ENCODE measurements around the gene HTRA1.

Gene HTRA1

DNA sequence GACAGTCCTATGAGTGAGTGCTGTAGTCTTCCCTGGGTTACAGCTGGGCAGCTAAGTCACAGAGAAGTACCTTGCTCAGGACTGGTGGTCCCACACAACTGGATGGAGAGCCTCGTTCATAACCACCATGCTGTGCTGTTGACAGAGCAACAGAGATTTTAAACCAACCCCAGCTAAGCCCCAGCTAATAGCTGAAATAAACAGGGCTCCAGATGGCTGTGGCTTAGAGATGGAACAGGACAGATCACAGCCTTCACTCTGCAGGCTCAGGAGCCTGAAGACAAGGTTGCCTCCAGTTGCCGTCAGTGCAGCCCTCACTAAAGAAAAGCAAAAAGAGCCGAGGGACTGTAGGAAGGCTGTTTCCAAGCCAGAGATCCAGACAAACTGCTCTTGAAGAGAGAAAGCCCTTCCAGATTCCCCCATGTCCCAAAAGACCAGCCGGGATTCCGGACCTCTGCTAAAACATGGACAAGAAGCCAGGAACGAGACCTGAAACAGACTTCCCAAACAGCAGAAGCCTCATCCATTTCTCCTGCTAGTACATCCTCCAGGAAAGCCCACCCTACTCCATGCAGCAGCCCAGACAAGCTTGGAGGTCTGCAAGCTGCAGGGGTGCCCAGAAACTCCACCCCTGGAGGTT is 4.2 kb downstream of the HTRA1 start:
- Histone ChIP-seq H3K9ac (ENCODE audit: low read length) (no peak overlapping the region), H3K27me3 (ENCODE audit: control insufficient read depth, insufficient read depth, low read length) (peaks cover 43% of the 10 kb centered on the region), H3K27ac (ENCODE audit: low read length) (no peak overlapping the region), H3K36me3 (ENCODE audit: control insufficient read depth, low read depth, low read length) (no peaks in the 10 kb centered on the region), H3K9me3 (ENCODE audit: control insufficient read depth, low read depth, low read length) (no peaks in the 10 kb centered on the region), H3K4me1 (ENCODE audit: control insufficient read depth, low read depth, low read length) (peaks cover 5% of the 10 kb centered on the region), H3K4me3 (ENCODE audit: low read length) (no peak overlapping the region)

DNA sequence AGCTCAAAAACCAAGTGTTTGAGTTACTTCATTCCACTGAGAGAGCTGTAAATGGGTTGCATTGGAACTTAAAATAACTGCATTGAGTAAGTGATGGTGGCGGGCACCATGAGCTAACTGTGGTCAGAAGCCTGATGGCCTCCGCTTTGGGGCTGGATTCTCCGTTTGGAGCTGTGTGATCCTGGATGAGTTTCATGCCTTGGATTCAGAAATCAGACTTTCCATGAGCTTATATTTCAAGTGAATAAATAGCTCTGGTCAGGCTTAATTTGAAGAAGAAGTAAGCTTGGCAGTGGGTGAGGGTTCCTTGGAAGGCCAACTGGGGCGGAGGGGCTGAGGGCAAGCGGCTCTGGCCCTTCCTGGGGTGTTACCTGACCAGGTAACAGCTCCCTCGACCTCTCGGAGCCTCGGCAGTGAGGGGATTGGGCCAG is 5.6 kb downstream of the HTRA1 start:
- Histone ChIP-seq H3K36me3 (ENCODE audit: control insufficient read depth, low read depth, low read length) (no peaks in the 10 kb centered on the region), H3K27me3 (ENCODE audit: control insufficient read depth, insufficient read depth, low read length) (peaks cover 34% of the 10 kb centered on the region), H3K4me1 (ENCODE audit: control insufficient read depth, low read depth, low read length) (peaks cover 5% of the 10 kb centered on the region)

DNA sequence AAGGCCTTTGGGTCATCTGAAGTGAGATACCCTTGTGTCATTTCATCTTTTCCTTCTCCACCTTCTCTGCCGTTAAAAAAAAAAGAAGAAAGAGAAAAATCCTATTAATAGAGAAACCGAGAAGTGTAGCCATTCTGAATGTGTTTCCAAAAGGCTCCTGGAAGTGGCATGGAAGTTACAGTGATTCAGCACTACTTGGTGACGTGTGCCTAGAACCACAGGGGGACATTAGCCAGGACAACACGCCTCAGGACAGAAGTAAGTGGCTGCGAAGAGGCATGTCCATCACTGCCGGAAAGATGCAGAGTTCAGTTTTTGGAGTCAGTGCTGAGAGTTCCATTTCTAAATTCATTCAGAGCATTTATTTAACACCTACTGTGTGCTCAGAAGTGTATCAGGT is 6.3 kb downstream of the HTRA1 start:
- H3K27ac ChIP-seq (ENCODE audit: low read length), result no peak overlapping the region
- H3K4me1 ChIP-seq (ENCODE audit: control insufficient read depth, low read depth, low read length), result peaks cover 5% of the 10 kb centered on the region
- H3K36me3 ChIP-seq (ENCODE audit: control insufficient read depth, low read depth, low read length), result no peaks in the 10 kb centered on the region
- H3K27me3 ChIP-seq (ENCODE audit: control insufficient read depth, insufficient read depth, low read length), result peaks cover 27% of the 10 kb centered on the region
- no peak overlapping the region for H3K9ac ChIP-seq (ENCODE audit: low read length)
- H3K9me3 ChIP-seq (ENCODE audit: control insufficient read depth, low read depth, low read length), result no peaks in the 10 kb centered on the region
- no peak overlapping the region for H3K4me3 ChIP-seq (ENCODE audit: low read length)

More for the DNA sequence above, 5.6 kb downstream of the HTRA1 start:
- Histone ChIP-seq H3K9ac (ENCODE audit: low read length) (no peak overlapping the region), H3K27ac (ENCODE audit: low read length) (no peak overlapping the region), H3K9me3 (ENCODE audit: control insufficient read depth, low read depth, low read length) (no peaks in the 10 kb centered on the region), H3K4me3 (ENCODE audit: low read length) (no peak overlapping the region)

DNA sequence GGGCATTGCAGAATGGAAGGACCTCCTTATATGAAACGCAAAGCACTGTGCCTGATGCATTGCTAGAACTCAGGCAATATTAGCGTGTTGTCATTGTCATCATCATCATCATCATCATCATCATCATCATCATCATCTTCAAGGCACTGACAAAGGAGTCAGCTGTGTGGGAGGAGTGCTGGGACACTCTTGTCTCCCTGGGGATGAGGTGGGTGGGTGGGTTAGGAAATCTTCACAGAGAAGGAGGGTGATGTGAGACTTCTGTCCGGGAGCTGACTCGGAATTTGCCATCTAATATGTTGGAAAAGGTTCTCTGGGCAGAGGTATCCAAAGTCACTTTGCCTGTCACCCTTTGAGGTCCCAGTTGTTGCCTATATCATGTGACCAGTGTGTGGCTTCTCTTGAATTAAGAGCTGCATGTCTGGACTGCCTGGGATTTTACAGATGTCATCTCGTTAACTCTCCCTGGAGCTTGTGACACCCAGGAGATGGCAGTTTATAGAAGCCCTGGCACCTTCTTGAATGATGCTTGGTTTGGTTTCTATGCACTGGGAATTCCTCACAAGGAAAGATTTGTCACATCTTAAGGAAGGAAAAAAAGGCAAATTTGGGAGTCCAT is 7.1 kb downstream of the HTRA1 start:
- Histone ChIP-seq H3K36me3 (ENCODE audit: control insufficient read depth, low read depth, low read length) (no peaks in the 10 kb centered on the region), H3K27ac (ENCODE audit: low read length) (no peak overlapping the region), H3K9me3 (ENCODE audit: control insufficient read depth, low read depth, low read length) (no peaks in the 10 kb centered on the region), H3K27me3 (ENCODE audit: control insufficient read depth, insufficient read depth, low read length) (peaks cover 20% of the 10 kb centered on the region), H3K4me3 (ENCODE audit: low read length) (no peak overlapping the region), H3K9ac (ENCODE audit: low read length) (no peak overlapping the region), H3K4me1 (ENCODE audit: control insufficient read depth, low read depth, low read length) (no peaks in the 10 kb centered on the region)

DNA sequence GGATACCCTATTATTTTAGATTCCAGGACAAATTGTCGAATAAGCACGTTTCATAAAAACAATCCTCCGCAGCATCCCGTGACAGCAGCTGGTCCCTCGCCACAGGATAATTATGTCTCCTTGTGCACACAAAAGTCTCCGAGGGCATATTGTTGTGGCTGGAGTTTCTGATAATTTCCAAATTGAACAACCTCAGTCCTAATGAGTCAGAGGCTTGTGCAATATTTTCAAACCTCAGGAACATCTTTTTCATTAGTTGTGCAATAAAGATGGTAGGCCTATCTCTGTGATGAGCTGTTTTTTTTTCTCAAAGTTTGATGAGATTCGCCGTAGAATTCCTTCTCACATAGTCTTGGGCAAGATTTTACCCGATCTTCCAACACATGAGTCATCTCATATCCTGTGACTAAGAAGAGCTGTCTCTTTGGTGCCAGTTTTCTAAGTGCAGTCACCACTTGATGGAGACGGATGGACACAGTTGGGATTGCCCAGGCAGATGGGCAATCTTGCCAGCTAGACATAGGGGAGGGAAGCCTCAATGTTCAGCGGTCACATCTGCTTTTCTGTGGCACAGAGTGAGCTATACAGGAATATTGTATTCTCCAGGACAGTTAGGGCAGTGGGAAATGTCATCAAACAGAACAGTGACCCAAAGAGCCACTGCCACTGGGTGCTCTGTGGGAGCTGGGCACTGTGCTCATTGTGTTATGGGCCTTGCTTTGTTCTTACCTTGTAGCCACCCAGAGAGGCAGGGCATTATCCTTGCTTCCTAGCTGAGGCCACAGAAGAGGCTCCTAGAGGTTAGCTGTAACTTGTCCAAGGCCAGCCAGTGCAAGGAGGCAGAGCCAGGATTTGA is 7.8 kb downstream of the HTRA1 start:
- no peak overlapping the region for H3K9ac ChIP-seq (ENCODE audit: low read length)
- no peak overlapping the region for H3K27ac ChIP-seq (ENCODE audit: low read length)
- H3K4me3 ChIP-seq (ENCODE audit: low read length), result no peak overlapping the region

DNA sequence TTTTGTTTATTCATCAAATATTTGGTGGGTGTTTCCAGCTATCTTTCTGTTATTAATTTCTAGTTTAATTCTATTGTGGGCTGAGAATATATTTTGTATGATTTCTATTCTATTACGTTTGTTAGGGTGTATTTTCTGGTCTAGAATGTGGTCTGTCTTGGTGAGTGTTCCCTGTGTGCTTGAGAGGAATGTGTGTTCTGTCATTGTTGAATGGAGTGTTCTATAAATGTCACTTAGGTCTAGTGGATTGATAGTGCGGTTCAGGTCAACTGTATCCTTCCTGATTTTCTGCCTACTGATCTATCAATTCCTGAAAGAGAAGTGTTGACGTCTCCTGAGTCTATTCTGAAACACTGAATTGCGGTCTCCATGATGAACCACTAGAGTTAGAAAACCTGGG is 8.5 kb downstream of the HTRA1 start:
- H3K27ac ChIP-seq (ENCODE audit: low read length), result no peak overlapping the region
- H3K27me3 ChIP-seq (ENCODE audit: control insufficient read depth, insufficient read depth, low read length), result peaks cover 5% of the 10 kb centered on the region
- H3K9me3 ChIP-seq (ENCODE audit: control insufficient read depth, low read depth, low read length), result no peaks in the 10 kb centered on the region
- H3K4me3 ChIP-seq (ENCODE audit: low read length), result no peak overlapping the region
- peaks cover 5% of the 10 kb centered on the region for H3K4me1 ChIP-seq (ENCODE audit: control insufficient read depth, low read depth, low read length)
- H3K36me3 ChIP-seq (ENCODE audit: control insufficient read depth, low read depth, low read length), result no peaks in the 10 kb centered on the region
- H3K9ac ChIP-seq (ENCODE audit: low read length), result no peak overlapping the region

More for the DNA sequence above, 7.8 kb downstream of the HTRA1 start:
- Histone ChIP-seq H3K9me3 (ENCODE audit: control insufficient read depth, low read depth, low read length) (no peaks in the 10 kb centered on the region), H3K27me3 (ENCODE audit: control insufficient read depth, insufficient read depth, low read length) (peaks cover 12% of the 10 kb centered on the region), H3K4me1 (ENCODE audit: control insufficient read depth, low read depth, low read length) (no peaks in the 10 kb centered on the region), H3K36me3 (ENCODE audit: control insufficient read depth, low read depth, low read length) (no peaks in the 10 kb centered on the region)

DNA sequence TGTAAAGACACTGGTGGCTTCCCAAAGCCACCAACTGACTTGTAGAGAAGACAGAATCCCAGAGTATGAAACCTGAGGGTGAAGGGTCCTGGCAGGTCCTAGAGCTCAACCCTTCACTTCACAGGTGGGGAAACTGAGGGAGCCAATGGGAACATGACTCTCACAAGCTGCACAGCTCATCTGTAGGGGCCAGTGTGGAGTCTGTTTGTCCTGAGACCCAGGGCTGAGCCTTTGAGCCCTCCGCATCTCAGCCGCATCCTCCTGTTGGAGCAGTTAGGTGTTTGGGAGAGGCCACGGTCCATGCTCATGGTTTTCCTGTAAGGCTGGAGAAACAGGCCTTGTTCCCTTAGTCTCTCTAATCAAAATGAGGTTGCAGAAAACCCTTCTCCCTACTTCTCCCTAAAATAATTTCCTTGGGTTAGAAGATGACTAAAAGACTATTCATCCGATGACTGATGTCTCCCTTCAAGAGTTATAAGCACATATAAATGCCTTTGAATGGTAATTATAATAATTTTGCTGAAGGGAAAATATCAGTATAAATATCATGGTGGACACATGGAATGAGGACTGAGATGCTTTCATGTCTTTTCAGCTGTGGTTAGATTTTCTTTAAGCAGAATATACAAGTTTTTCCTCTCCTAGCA is 10.3 kb downstream of the HTRA1 start:
- Histone ChIP-seq H3K27me3 (ENCODE audit: control insufficient read depth, insufficient read depth, low read length) (no peaks in the 10 kb centered on the region), H3K4me3 (ENCODE audit: low read length) (no peak overlapping the region), H3K9me3 (ENCODE audit: control insufficient read depth, low read depth, low read length) (no peaks in the 10 kb centered on the region), H3K36me3 (ENCODE audit: control insufficient read depth, low read depth, low read length) (no peaks in the 10 kb centered on the region), H3K27ac (ENCODE audit: low read length) (no peak overlapping the region), H3K9ac (ENCODE audit: low read length) (no peak overlapping the region), H3K4me1 (ENCODE audit: control insufficient read depth, low read depth, low read length) (peaks cover 21% of the 10 kb centered on the region)

DNA sequence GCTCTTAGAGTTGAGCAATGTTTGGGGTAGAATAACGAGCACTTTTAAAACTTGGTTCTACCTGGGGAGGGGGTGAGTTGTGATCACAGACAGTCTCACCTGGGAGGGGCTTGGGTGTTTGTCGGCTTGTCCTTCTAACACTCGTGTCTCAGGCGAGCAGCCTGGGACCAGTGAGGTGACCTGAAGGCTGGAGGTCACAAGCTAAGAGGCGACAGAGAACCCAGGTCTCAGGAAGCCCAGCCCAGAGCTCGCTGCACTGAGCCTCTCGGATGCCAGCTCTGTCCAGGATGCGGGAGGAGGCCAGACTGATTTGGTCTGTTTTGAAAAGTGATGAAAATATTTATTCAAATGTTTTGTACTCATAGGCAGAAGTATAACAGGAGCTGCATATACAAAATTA is 11.8 kb downstream of the HTRA1 start:
- Histone ChIP-seq H3K4me1 (ENCODE audit: control insufficient read depth, low read depth, low read length) (peaks cover 25% of the 10 kb centered on the region), H3K27ac (ENCODE audit: low read length) (no peak overlapping the region), H3K36me3 (ENCODE audit: control insufficient read depth, low read depth, low read length) (no peaks in the 10 kb centered on the region), H3K9me3 (ENCODE audit: control insufficient read depth, low read depth, low read length) (no peaks in the 10 kb centered on the region), H3K4me3 (ENCODE audit: low read length) (no peak overlapping the region), H3K9ac (ENCODE audit: low read length) (no peak overlapping the region), H3K27me3 (ENCODE audit: control insufficient read depth, insufficient read depth, low read length) (no peaks in the 10 kb centered on the region)

DNA sequence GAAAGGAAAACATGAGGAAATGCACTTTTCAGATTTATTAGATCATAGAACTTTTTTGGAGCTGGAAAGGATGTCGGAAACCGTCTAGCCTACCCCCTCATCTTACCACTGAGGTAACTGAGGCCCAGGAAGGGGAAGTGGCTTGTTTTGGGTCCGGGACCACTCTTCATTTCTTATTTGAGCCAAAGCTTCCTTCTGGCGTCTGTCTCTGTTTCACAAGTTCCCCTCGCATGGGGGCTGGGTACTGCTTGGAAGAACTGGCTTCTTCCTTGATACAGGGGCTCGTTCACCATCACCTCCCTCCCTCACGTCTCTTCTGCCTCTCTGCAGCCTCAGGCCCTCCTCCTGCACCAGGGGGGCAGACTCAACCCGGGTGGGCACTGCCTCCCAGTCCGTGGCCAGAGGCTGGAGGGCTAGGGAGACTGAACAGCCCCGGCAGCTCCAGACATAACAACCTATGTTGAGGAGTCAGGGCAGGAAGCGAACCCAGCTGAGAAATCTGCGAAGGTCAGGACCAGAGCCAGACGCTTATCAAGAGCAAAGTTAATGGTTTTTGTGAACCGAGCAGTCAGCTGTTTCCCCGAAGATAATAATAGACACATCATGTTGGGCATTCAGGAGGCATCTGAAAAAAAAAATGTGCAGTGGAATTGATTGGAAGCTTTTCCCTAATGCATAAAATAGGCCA is 12.9 kb downstream of the HTRA1 start:
- H3K9me3 ChIP-seq (ENCODE audit: control insufficient read depth, low read depth, low read length), result no peaks in the 10 kb centered on the region
- no peaks in the 10 kb centered on the region for H3K27me3 ChIP-seq (ENCODE audit: control insufficient read depth, insufficient read depth, low read length)
- no peaks in the 10 kb centered on the region for H3K36me3 ChIP-seq (ENCODE audit: control insufficient read depth, low read depth, low read length)
- no peak overlapping the region for H3K4me3 ChIP-seq (ENCODE audit: low read length)
- H3K4me1 ChIP-seq (ENCODE audit: control insufficient read depth, low read depth, low read length), result peaks cover 33% of the 10 kb centered on the region
- H3K27ac ChIP-seq (ENCODE audit: low read length), result no peak overlapping the region
- H3K9ac ChIP-seq (ENCODE audit: low read length), result no peak overlapping the region

DNA sequence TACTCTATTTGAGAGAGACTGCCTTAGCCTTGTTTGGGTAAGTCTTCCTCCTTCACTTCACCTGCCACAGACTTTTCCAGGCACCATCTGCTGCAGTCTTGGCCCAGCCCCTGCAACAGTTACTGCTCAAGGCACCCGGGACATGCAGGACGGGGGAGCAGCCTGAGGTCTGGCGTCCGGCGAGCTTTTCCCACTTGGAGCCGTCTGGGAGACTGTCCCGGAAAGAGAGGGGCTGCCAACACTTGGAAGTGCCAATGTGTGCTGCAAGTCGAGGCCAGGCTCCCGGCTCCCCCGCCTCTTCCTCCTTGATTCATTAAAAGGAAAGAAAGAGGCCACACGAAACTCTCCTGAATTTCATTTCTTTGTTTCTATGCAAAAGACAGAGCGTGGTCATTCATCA is 13.7 kb downstream of the HTRA1 start:
- Histone ChIP-seq H3K9ac (ENCODE audit: low read length) (no peak overlapping the region), H3K4me1 (ENCODE audit: control insufficient read depth, low read depth, low read length) (peaks cover 33% of the 10 kb centered on the region), H3K27me3 (ENCODE audit: control insufficient read depth, insufficient read depth, low read length) (no peaks in the 10 kb centered on the region), H3K4me3 (ENCODE audit: low read length) (no peak overlapping the region), H3K36me3 (ENCODE audit: control insufficient read depth, low read depth, low read length) (no peaks in the 10 kb centered on the region), H3K9me3 (ENCODE audit: control insufficient read depth, low read depth, low read length) (no peaks in the 10 kb centered on the region), H3K27ac (ENCODE audit: low read length) (no peak overlapping the region)
